HepG2 (cell line): ENCODE data around the gene TFEB. TPM values are rescaled to one million over a fixed set of nuclear protein-coding genes. Genes with fewer than 3 reads are reported as not detected.

Experiments
- CREBL2 ChIP-seq: sonication (generic); formaldehyde crosslinking; IDR thresholded peaks from 2 replicates; pipeline ENCODE4 v1.8.1; 2023; ENCODE audit warnings: missing genetic modification reagents, mild to moderate bottlenecking, borderline replicate concordance
- ESRRA ChIP-seq: sonication (generic); formaldehyde crosslinking; IDR thresholded peaks from 2 replicates; pipeline ENCODE4 v1.5.1; 2020; ENCODE audit warnings: mild to moderate bottlenecking, low read depth, missing genetic modification reagents
- FOXM1 ChIP-seq: sonication (generic); formaldehyde crosslinking; IDR thresholded peaks from 2 replicates; pipeline ENCODE4 v1.5.0; 2020; ENCODE audit warnings: missing genetic modification reagents
- GZF1 ChIP-seq: sonication (generic); formaldehyde crosslinking; IDR thresholded peaks from 2 replicates; pipeline ENCODE4 v1.5.1; 2020; ENCODE audit warnings: mild to moderate bottlenecking, missing genetic modification reagents
- IRX3 ChIP-seq: sonication (generic); formaldehyde crosslinking; IDR thresholded peaks from 2 replicates; pipeline ENCODE4 v1.8.1; 2023; ENCODE audit warnings: mild to moderate bottlenecking, low read depth, missing genetic modification reagents, borderline replicate concordance
- KDM2A ChIP-seq: sonication (generic); formaldehyde crosslinking; IDR thresholded peaks from 2 replicates; pipeline ENCODE4 v1.4.0; 2020; ENCODE audit warnings: low read depth, missing genetic modification reagents, borderline replicate concordance
- NAIF1 ChIP-seq: sonication (generic); formaldehyde crosslinking; IDR thresholded peaks from 2 replicates; pipeline ENCODE4 v1.5.0; 2020; ENCODE audit warnings: mild to moderate bottlenecking, missing genetic modification reagents, borderline replicate concordance
- NR2F2 ChIP-seq: IDR thresholded peaks from 2 replicates; pipeline ENCODE4 v1.6.1; 2012; ENCODE audit warnings: low read depth, inconsistent platforms, borderline replicate concordance
- NR2F6 ChIP-seq, 2 experiments: IDR thresholded peaks; 2 replicates each; pipeline ENCODE4 v1.6.1; 2016; ENCODE audit warnings: antibody characterized with exemption in 1 of 2, mild to moderate bottlenecking in 1 of 2
- PHF8 ChIP-seq: sonication (generic); formaldehyde crosslinking; IDR thresholded peaks from 2 replicates; pipeline ENCODE4 v1.5.0; 2020; ENCODE audit warnings: missing genetic modification reagents
- POLR2G ChIP-seq: fragments of 200-400 bp; formaldehyde crosslinking; IDR thresholded peaks from 2 replicates; pipeline ENCODE4 v1.6.1; 2018; ENCODE audit warnings: mild to moderate bottlenecking, low read depth, low read length, moderate library complexity
- PREB ChIP-seq: sonication (generic); formaldehyde crosslinking; IDR thresholded peaks from 2 replicates; pipeline ENCODE4 v1.4.0; 2020; ENCODE audit warnings: missing genetic modification reagents
- RAD51 ChIP-seq: fragments of 450-650 bp; IDR thresholded peaks from 2 replicates; pipeline ENCODE4 v1.6.1; 2016; ENCODE audit warnings: borderline replicate concordance
- RBFOX2 ChIP-seq: fragments of 200-400 bp; formaldehyde crosslinking; IDR thresholded peaks from 2 replicates; pipeline ENCODE4 v1.6.1; 2017; ENCODE audit warnings: low read depth, mild to moderate bottlenecking, low read length
- RXRB ChIP-seq: IDR thresholded peaks from 2 replicates; pipeline ENCODE4 v1.6.1; 2016; ENCODE audit warnings: borderline replicate concordance, missing genetic modification reagents, missing compliant biosample characterization
- SIN3B ChIP-seq: fragments of 150-350 bp; IDR thresholded peaks from 2 replicates; pipeline ENCODE4 v1.6.1; 2014; ENCODE audit warnings: low read length
- SKI ChIP-seq: fragments of 450-650 bp; IDR thresholded peaks from one replicate; pipeline ENCODE4 v1.6.1; 2018; ENCODE audit warnings: mild to moderate bottlenecking; ENCODE audit not compliant: partially characterized antibody
- SMC3 ChIP-seq: IDR thresholded peaks from 2 replicates; pipeline ENCODE4 v1.6.1; 2011; ENCODE audit warnings: low read length, improper control_type of control experiment
- SSRP1 ChIP-seq: IDR thresholded peaks from 2 replicates; pipeline ENCODE4 v1.6.1; 2016; ENCODE audit warnings: control low read depth
- STAG1 ChIP-seq: sonication (generic); formaldehyde crosslinking; IDR thresholded peaks from 2 replicates; pipeline ENCODE4 v1.4.0; 2020; ENCODE audit warnings: missing genetic modification reagents
- XBP1 ChIP-seq: sonication (generic); formaldehyde crosslinking; IDR thresholded peaks from 2 replicates; pipeline ENCODE4 v1.5.0; 2020; ENCODE audit warnings: missing genetic modification reagents
- ZFX ChIP-seq: sonication (generic); formaldehyde crosslinking; IDR thresholded peaks from 2 replicates; pipeline ENCODE4 v1.4.0; 2020; ENCODE audit warnings: mild to moderate bottlenecking, low read depth, missing genetic modification reagents, moderate library complexity
- ZMYM4 ChIP-seq: sonication (generic); formaldehyde crosslinking; IDR thresholded peaks from 2 replicates; pipeline ENCODE4 v1.8.1; 2023; ENCODE audit warnings: mild to moderate bottlenecking, missing genetic modification reagents
- ZNF143 ChIP-seq: sonication (generic); formaldehyde crosslinking; IDR thresholded peaks from 2 replicates; pipeline ENCODE4 v1.4.0; 2020; ENCODE audit warnings: missing genetic modification reagents
- ZNF282 ChIP-seq: fragments of 450-650 bp; IDR thresholded peaks from 2 replicates; pipeline ENCODE4 v1.6.1; 2018; ENCODE audit not compliant: partially characterized antibody
- ZNF292 ChIP-seq: sonication (generic); formaldehyde crosslinking; IDR thresholded peaks from 2 replicates; pipeline ENCODE4 v1.8.1; 2022; ENCODE audit warnings: mild to moderate bottlenecking, low read depth, missing genetic modification reagents, borderline replicate concordance
- ZNF331 ChIP-seq: sonication (generic); formaldehyde crosslinking; IDR thresholded peaks from 2 replicates; pipeline ENCODE4 v1.4.0; 2020; ENCODE audit warnings: missing genetic modification reagents
- ZNF547 ChIP-seq: sonication (generic); formaldehyde crosslinking; IDR thresholded peaks from 2 replicates; pipeline ENCODE4 v1.5.1; 2020; ENCODE audit warnings: mild to moderate bottlenecking, missing genetic modification reagents
- ZNF770 ChIP-seq: sonication (generic); formaldehyde crosslinking; IDR thresholded peaks from 2 replicates; pipeline ENCODE4 v1.5.0; 2020; ENCODE audit warnings: mild to moderate bottlenecking, missing genetic modification reagents
- ZNF773 ChIP-seq: sonication (generic); formaldehyde crosslinking; IDR thresholded peaks from 2 replicates; pipeline ENCODE4 v1.4.0; 2020; ENCODE audit warnings: missing genetic modification reagents, borderline replicate concordance
- ZNF777 ChIP-seq: sonication (generic); formaldehyde crosslinking; IDR thresholded peaks from 2 replicates; pipeline ENCODE4 v1.4.0; 2020; ENCODE audit warnings: missing genetic modification reagents
- polyA plus RNA-seq, 8 experiments: library from polyadenylated mRNA; depleted of rRNA in 3 of 8; stranded (reverse) in 7 of 8; unstranded in 1 of 8; fragments of >200 nt; fragmentation: Illumina TruSeq in 4 of 8; extraction: Trizol in 4 of 8; gene quantifications; 2 replicates each; pipeline versions ENCODE4 v1.2.1 to v1.2.3, GENCODE V29; 2011 to 2016; ENCODE audit warnings: low read depth in 4 of 8, missing spikeins in 1 of 8, mixed read lengths in 1 of 8; ENCODE audit not compliant: insufficient read depth in 1 of 8
- total RNA-seq, 5 experiments: library from RNA; depleted of rRNA; stranded (reverse); fragments of >200 nt; fragmentation: Illumina TruSeq; extraction: Trizol; gene quantifications; 2 replicates each; pipeline ENCODE4 v1.2.3, GENCODE V29; 2016; ENCODE audit warnings: low read depth in 1 of 5

Gene TFEB
- total and polyA plus RNA-seq, 2 of the 13 experiments (the other 11 are each of a cell fraction or from before 2014, with no cell fraction given) = 13.3 to 18.7 TPM

- no peak for TF ChIP-seq PREB (CRISPR knock-in tag)
- TF ChIP-seq ZMYM4 (CRISPR knock-in tag) = peak; percentile 29; the same call in 1 of the 2 replicates
- TF ChIP-seq FOXM1 (CRISPR knock-in tag) = no peak
- TF ChIP-seq ZNF143 = peak; percentile 34; the same call in 1 of the 2 replicates
- TF ChIP-seq ZNF770 (CRISPR knock-in tag) = no peak
- TF ChIP-seq ZNF547 (CRISPR knock-in tag) = peak; percentile 59; the same call in 1 of the 2 replicates
- TF ChIP-seq SSRP1 (CRISPR knock-in tag) = no peak
- no peak for TF ChIP-seq IRX3 (CRISPR knock-in tag)
- TF ChIP-seq ZNF331 (CRISPR knock-in tag) = peak; percentile 90
- peak; percentile 44; the same call in 1 of the 2 replicates for TF ChIP-seq SMC3
- no peak for TF ChIP-seq ZNF282
- TF ChIP-seq NR2F2 = no peak
- no peak for TF ChIP-seq SIN3B
- TF ChIP-seq ZNF292 (CRISPR knock-in tag) = peak; percentile 97
- no peak for TF ChIP-seq RAD51
- TF ChIP-seq ZNF773 (CRISPR knock-in tag) = 0 out of 2 replicates have a peak, but pooled peaks have one; percentile 34
- peak; percentile 23; the same call in 1 of the 2 replicates for TF ChIP-seq STAG1
- TF ChIP-seq XBP1 (CRISPR knock-in tag) = no peak
- peak; percentile 61 for TF ChIP-seq RXRB
- TF ChIP-seq POLR2G = peak; percentile 59
- TF ChIP-seq PHF8 = peak; percentile 43; the same call in 1 of the 2 replicates
- no peak for TF ChIP-seq ESRRA
- no peak for TF ChIP-seq NAIF1 (CRISPR knock-in tag)
- TF ChIP-seq ZFX (CRISPR knock-in tag) = peak; percentile 59
- TF ChIP-seq SKI = peak; percentile 17
- TF ChIP-seq ZNF777 (CRISPR knock-in tag) = peak; percentile 100
- TF ChIP-seq CREBL2 = no peak
- TF ChIP-seq KDM2A = peak; percentile 58; the same call in 1 of the 2 replicates
- TF ChIP-seq GZF1 (CRISPR knock-in tag) = no peak
- peak; percentile 24; the same call in 1 of the 2 replicates for TF ChIP-seq NR2F6 (IDR thresholded peaks at IDR 0.05)
- peak; percentile 64 for TF ChIP-seq NR2F6 (CRISPR knock-in tag; IDR thresholded peaks at IDR 0.05)
- TF ChIP-seq RBFOX2 = peak; percentile 58
Measured at GRCh38 chr6:41723530-41724227, 11.7 kb downstream of the TFEB start (continued).
